AG09319 (cell line): ENCODE results near the gene ERP44.

ENCODE experiments used
- DNase-seq: peaks from one replicate; pipeline ENCODE4 v3.0.0-alpha.2; 2010; ENCODE audit warnings: low read depth; ENCODE audit errors: extremely low read depth
- CTCF ChIP-seq: IDR thresholded peaks from 2 replicates; pipeline ENCODE4 v1.5.1; 2011; ENCODE audit warnings: low read depth, mild to moderate bottlenecking, inconsistent platforms, low read length, moderate library complexity

The ERP44 gene

DNA sequence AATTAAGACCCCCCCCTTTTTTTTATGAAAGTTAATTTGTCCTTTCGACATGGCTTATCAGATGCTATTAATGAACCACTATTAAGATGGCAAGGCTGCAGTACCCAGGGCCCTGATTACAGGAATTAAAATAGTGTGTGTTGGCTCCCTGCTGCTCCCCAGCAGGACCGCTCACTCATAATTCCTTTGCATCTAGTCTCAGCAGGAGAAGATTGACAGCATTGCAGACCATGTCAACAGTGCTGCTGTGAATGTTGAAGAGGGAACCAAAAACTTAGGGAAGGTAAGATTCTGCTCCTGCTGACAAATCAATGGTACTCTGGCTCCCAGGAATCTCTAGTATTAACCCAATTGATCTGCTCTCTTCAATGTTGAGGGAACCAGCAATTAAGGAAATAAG, 131.3 kb downstream of the ERP44 start:
- no peak for TF ChIP-seq CTCF

DNA sequence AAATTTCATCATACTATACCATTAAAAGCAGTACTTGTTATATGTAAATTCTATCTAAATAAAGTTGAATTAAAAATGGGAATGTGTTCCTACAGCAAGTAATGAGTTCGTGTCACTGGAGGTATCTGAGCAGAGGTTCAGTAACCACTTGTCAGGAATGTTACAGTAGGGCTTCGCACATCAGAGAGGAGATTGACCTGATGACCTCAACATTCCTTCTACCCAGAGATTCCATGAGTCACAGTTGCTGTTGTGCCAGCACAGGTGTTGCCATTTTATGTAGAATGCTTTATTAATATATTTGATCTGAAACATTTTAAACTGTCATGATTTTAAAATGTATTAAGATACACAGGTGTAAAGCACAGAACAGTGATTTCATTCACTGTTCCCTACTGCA, 132.1 kb downstream of the ERP44 start:
- no peak for TF ChIP-seq CTCF
- no peak for DNase-seq

More for the DNA sequence above, 131.3 kb downstream of the ERP44 start:
- DNase-seq: no peak

DNA sequence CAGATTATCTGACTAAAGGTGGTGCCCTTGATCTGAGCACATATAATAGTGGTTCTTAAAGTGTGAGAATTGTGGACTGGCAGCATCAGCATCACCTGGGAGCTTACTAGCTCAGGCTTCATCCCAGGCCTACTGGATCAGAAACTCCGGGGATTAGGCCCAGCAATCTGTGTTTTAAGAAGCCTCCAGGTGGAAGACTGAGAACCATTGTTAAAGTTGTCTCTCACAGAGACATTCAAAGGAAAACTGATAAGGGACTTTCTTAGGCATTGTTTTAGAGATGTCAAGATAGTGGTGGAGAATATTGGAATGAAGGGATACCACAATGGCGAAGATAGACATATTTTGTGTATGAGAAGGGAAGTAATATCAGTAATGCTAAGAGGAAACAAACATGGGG, 132.8 kb downstream of the ERP44 start:
- DNase-seq: no peak
- no peak for TF ChIP-seq CTCF

DNA sequence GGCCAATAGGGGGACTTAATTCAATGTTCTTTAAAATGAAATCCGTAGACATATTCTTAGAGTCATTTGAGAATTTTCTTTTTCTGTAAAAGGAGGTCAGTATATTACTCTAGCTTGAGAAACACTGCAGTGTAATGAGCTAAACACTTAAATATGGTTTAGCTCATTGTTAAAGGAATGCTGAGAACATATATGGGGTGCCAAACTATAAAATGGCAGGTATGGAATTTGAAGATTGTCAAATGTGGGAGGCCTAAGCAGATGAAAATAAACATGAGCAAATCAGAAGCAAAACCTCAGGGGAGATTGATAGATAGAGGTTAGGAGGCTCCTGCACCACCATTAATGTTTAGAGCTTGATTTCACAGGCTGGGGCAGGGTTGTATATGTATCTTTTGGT, 134.5 kb downstream of the ERP44 start:
- no peak for TF ChIP-seq CTCF
- no peak for DNase-seq

DNA sequence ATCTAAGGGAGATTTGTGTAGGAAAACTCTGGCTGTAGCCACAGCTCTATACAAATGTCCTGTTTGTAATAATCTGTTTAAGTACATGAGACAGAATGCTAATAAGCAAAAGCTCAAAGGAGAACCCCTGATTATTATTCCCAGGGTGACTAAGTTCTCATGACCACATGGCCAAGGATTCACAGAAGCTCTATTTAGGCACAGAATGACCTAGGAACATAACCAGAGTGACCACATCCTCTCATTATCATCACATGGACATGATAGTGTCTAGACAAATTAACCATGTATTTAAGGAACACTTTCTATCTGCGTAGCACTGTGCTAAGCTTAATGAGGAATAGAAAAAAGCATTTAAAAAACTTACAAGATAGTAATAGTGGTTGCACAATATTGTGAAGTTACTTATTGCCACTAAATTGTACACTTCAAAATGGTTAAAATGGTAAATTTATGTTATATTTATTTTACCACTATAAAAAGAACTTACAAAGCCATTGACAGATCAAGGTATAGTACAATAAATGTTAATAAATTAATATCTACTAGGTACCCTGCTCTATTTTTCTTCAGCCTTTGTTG, 136.0 kb downstream of the ERP44 start:
- TF ChIP-seq CTCF: no peak
- DNase-seq: no peak

DNA sequence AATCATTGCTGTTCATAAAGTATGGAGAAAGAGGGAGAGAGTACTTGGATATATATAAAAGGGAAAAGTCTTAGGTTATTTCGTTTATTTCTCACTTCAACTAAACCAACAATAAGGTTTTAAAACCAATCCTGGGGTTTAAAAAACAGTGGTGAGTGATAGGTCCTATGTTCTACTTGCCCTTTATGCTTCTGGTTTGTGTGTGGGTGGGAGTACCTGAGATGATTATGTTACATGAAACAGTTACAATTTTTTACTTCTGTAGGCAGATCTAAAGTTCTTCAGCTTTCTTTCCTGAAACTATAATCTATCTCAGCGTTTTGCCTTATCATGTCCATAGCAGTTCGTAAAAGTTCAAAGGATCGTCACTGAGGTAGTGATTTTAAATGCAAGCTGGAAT, 143.2 kb downstream of the ERP44 start:
- TF ChIP-seq CTCF: no peak

GRCh38 chr9:99954819-99955218, 144.0 kb downstream of the ERP44 start:
- no peak for DNase-seq
- TF ChIP-seq CTCF: no peak

More for the DNA sequence above, 143.2 kb downstream of the ERP44 start:
- DNase-seq: no peak
